ENCODE measurements around the gene UBASH3A.

Gene UBASH3A

DNA sequence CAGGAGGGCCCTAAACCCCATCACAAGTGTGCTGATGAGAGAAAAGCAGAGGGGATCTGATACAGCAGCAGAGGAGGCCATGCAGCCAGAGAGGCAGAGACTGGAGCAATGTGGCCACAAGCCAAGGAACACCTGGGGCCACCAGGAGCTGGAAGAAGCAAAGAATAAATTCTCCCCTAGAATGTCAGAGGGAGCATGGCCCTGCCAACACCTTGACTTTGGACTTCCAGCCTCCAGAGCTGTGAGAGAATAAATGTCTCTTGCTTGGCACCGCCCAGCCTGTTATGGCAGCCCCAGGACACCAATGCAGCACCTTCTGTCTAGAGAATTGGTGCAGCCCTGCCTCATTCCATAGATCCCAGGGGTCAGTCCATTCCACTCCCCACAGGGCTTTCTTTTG is 25.3 kb downstream of the UBASH3A start:
- DNase-seq (ENCODE audit: low read depth in 2 of 3, low spot score in 2 of 3): no peak

DNA sequence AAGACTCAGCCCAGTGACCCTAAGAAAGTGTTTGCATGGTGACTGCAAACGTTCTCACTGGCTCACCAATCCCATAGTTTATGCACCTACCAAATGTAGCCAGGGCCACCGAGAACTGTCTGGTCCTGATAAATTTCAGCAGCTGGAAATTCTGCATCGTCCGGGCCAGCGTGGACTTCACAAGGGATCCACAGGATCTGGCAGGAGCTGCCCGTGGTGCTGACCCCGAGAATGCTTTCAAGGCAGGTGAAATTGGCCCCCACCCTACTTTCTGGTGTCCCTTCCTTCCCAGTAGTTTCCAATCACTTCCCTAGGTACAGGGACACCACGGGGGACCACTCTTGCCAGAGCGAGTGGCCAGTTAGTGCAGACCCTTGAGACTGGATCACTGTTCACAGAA is 26.2 kb downstream of the UBASH3A start:
- DNase-seq (ENCODE audit: low read depth in 2 of 3, low spot score in 2 of 3): no peak

DNA sequence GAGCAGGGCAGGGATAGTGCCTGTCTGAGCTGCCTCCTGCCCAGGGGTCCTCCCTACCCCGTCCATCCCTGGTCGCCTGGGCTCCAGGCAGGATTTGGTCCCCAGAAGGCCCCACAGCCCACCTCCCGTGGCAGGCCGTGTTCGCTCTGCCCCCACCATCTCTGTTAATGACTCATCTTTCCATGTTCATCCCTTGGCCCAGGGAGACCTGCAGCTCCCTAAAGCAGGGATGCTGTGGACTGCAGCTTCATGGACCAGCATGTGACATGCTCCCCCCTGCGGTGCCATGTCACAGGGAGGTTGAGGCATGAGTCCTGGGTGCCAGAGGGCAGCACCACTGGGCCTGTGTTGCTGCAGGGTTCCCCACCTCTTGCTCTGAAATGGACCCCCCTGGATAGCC is 26.8 kb downstream of the UBASH3A start:
- no peak for DNase-seq (ENCODE audit: low read depth in 2 of 3, low spot score in 2 of 3)

DNA sequence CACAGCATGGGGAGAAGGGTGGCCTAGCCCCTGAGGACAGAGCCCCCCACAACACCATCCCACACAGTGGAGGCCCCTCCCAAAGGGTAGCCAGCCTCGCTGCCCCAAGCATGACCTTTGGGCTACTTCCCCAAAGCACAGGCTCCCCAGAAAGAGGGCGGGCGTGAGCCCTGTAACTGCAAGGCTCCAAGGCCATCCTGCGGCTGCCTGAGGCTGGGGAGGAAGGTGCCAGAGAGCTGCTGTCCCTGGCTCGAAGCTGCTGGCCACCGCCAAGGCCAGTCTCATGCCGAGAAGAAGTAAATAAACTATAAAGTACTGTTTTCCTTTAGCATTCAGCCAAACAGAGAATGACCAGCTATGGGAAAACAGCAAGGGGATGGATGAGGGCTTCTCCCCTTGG is 27.5 kb downstream of the UBASH3A start:
- no peak for DNase-seq (ENCODE audit: low read depth in 2 of 3, low spot score in 2 of 3)

DNA sequence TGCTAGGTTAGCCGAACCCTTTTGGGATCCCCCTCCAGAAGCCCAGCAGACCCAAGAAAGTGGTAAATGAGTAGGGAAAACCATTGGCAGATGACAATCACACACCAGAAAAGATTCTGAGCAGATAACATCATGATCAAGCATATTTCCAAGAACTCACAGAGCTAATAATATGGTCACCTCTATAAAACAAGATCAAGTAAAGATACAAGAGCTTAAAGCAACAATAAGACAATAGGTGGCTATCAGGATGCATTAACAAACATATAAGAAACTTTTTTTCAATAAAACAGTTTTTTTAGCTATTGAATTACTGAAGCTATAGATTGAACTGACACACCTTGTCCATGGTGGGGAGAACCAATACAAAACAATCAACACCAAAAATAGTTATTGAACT is 29.0 kb downstream of the UBASH3A start:
- DNase-seq (ENCODE audit: low read depth in 2 of 3, low spot score in 2 of 3): no peak

DNA sequence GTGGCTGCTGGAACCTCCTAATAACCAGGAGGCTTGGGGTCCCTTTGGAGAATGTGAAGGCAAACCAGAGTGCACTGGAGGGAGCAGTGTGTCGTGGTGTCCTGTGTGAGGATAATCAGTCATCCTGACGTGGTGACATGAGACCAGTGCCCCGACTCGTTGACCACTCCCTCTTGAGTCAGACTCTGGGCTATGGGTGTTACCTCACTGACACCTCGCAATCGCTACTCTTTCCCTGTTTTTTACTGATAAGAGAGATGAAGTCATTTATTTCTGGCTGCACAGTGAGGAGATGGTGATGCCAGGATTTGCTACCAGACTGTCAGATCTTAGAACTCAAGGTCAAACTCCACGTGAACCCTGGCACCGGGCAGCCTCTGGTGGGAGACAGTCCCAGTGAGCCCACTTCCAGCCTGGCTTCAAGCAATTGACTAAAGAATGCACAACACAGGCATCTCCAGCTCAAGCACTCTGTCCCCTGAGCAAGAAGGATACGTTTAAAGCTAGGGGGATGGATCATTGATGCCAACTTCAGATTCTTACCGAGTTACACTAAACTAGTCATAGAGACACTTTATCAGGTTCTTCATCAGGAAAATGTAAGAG is 30.3 kb downstream of the UBASH3A start:
- DNase-seq (ENCODE audit: low read depth in 2 of 3, low spot score in 2 of 3): no peak

DNA sequence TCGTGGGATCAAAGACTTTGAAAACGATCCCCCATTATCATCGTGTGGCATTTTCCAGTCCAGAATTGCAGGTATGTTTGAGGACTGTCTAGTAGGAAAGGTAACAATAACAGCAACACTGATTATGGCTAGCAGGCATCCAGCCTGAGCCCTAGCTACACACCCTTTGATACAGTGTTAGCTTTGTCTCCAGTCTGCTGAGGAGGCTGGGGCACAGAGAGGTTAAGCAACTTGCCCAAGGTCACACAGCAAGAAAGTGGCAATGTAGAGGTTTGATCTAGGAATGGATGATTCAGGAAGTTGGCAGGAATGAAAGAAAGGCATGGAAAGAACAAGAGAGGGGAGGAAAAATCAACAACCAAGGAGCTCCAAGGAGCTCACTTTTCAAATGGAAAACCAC is 31.2 kb downstream of the UBASH3A start:
- DNase-seq (ENCODE audit: low read depth in 2 of 3, low spot score in 2 of 3): no peak

DNA sequence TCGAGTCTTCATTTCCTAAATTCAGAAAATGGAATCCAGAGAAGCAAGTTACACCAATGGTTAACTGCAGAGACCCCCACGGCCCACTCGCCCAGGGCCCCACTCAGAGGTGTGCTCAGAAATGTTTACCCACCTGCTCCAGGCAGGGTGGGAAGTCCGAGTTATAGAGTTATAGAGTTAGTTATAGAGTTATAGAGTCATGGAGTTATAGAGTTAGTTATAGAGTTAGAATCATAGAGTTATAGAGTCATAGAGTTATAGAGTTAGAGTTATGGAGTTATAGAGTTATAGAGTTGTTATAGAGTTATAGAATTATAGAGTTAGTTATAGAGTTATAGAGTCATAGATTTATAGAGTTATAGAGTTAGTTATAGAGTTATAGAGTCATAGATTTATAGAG is 31.7 kb downstream of the UBASH3A start:
- DNase-seq (ENCODE audit: low read depth in 2 of 3, low spot score in 2 of 3): no peak

DNA sequence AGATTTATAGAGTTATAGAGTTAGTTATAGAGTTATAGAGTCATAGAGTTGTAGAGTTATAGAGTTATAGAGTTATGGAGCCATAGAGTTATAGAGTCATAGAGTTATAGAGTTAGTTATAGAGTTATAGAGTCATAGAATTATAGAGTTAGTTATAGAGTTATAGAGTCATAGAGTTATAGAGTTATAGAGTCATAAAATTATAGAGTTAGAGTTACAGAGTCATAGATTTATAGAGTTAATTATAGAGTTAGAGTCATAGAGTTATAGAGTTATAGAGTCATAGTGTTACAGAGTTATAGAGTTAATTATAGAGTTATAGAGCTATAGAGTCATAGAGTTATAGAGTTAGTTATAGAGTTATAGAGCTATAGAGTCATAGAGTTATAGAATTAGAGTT is 32.1 kb downstream of the UBASH3A start:
- DNase-seq (ENCODE audit: low read depth in 2 of 3, low spot score in 2 of 3): no peak

DNA sequence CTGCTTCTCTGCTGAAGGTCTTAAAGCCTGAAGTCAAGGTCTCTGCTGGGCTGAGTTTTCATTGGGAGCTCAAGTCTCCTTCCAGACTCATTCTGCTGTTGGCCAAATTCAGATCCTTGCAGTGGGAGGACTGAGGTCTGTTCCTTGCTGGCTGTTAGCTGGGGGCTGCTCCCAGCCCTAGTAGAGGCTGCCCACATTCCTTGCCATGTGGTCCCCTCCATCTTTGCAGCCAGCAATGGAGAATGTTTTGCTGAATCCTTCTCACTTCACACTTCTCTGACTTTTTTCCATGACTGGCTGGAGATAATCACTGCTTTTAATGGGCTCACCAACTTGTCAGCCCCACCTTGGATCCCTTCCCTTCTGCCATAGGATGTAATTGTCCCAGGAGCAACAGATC is 33.2 kb downstream of the UBASH3A start:
- no peak for DNase-seq (ENCODE audit: low read depth in 2 of 3, low spot score in 2 of 3)

DNA sequence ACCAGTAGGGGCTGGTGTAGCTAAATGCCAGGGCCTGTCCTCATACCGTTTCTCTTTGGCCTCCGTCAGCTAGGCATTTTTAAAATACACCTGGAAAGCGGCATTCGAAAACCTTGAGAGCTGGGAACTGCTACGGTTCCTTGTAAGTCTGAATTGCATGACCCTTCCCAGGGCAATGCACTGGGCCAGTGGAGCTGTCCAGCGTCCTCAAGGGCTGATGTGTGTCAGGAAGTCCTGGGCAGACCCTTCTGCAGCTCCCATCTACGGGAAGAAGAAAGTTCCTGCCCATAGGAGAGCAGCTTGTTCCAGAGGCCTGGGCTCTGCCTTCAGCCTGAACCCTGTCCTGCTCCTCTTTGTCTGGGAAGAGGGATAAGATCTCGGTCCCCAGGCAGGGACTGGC is 34.1 kb downstream of the UBASH3A start:
- DNase-seq (ENCODE audit: low read depth in 2 of 3, low spot score in 2 of 3): no peak

DNA sequence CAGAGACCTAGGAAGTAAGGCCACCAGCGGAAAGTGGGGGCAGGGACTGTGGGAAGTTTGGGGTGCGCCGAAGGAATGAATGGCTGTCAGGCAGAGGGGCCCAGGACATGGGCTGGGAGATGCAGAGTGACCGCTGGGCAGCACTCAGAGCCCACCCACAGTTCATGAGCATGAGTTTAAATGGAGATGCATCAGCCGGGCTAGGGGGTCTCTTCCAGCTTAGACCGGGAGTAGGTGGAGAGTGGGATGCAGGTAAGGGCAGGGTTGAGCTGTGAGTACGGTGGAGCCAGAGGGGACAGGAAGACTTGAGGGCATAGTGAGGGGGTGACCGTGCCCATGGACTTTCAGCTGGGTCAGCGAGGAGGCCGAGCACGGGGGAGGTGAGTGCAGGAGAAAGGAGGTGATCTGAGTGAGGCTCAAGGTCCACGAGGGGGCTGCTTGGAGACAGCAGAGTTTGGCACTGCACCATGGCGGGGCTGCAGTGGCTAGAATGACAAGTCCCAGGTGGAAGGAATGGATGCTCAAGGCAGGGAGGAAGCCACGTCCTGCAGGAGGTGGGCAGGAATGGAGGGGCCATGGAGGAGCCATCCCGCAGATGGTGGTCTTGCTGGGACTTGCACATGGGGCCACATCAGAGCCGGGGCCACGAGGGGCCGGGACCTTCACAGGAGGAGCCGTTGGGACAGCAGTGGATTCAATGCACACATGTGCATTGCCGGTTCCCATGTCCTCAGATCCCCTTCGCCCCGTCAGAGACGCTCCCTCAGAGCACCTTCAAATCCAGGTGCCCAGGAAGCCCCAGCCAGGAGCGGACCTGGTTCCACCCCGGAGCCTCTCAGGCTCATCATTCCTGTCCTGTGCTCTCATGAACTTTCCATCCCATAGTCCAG is 34.9 kb downstream of the UBASH3A start:
- DNase-seq (ENCODE audit: low read depth in 2 of 3, low spot score in 2 of 3): no peak

DNA sequence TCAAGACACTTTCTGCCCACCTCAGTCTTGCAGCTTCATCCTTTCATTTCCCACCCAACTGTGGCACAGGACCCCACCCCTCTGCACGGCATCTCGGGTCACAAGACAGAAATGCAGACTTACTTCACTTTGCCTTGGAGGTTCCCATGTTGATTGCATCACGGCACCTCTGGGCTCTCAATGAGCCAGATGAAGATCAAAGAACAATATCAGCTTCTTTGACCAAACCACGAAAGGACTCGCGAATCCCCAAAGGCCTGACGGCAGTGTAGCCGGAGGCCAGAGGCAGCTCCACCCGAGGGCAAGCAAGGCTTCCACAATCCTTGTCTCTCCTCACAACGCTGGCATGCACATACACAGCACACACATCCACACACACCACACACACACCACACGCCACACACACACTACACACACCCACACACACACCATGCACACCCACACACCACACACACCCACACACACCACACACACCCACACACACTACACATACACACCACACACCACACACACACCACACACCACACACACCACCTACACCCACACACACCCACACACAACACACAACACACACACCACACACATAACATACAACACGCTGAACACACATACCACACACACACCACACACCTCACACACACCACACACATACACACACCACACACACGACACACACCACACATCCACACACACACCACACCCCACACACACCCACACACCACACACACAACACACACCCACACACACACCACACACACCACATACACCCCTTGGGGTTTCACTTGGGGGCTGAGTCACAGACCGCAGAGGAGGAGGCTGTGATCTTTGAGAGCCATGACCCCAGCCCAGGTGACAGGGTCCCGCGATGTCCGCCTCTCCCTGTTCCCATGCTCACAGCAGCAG is 35.8 kb downstream of the UBASH3A start:
- DNase-seq (ENCODE audit: low read depth in 2 of 3, low spot score in 2 of 3): no peak

DNA sequence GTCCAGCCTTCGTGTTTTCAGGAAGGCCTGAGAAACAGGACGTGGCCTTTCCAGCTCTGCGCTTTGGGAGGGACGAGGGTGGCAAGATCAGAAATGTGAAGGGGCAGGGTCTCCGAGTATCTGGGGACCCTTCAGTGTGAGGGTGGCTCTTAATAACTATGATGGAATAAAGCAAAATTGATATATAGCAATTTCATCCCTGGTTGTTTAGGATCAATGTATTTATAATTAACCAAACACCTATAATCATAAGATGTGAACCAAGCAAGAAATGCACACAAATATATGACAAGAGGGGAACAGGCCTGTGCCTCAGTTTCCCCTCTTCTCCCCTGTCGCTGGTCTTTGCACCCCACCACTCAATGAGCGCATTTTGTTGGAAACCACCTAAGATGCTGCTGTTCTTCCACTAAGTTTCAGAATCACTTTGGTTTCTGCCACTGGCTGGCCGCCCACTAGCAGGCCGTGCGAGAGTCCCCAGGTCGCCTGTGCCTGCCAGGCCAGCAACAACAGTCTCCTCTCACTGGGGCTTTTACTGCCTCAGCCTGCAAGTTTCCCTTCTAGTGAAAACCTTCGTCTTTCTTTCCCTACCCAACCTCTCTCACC is 36.6 kb downstream of the UBASH3A start:
- no peak for DNase-seq (ENCODE audit: low read depth in 2 of 3, low spot score in 2 of 3)

DNA sequence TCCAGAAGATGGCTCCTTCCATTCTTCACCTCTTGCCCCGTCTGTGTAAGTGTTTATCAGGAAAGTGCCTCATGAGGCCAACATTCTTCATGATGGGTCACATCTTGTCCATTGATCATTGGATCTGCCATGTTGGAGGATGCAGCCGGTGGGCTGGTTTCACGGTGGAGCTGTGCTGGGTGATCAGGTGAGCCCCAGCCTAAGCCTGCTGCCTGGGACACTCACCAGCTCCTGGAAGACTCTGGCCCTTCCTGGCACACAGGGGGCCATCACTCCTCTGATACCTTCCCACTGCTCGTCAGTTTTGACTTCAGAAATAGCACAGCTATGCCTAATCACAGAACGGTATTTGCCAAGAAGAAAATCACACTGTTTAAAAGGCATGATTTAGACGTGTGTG is 38.3 kb downstream of the UBASH3A start:
- DNase-seq (ENCODE audit: low read depth in 2 of 3, low spot score in 2 of 3): no peak

DNA sequence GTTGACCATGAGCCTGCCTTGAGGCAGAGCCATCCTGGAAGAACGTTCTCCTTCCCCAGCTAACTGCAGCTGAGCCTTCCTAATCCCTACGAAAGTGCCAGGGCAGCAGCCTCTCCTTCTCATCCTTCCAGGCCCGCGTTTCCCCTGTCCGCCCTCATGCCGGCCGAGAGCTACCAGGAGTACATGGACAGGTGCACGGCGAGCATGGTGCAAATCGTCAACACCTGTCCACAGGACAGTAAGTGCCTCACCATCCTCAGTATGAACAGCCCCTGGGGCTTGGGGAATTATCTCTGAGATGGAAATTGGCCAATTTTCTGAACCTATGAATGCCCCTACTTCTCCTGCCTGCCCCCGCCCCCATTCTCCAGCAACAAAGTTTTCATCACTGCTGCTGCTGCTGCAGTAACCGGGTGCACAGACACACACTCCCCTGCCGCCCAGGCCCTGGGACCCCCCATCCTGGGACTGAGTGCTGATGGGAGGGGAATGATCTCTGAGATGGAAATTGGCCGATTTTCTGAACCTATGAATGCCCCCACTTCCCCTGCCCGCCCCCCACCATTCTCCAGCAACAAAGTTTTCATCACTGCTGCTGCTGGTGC is 39.6 kb downstream of the UBASH3A start:
- no peak for DNase-seq (ENCODE audit: low read depth in 2 of 3, low spot score in 2 of 3)

DNA sequence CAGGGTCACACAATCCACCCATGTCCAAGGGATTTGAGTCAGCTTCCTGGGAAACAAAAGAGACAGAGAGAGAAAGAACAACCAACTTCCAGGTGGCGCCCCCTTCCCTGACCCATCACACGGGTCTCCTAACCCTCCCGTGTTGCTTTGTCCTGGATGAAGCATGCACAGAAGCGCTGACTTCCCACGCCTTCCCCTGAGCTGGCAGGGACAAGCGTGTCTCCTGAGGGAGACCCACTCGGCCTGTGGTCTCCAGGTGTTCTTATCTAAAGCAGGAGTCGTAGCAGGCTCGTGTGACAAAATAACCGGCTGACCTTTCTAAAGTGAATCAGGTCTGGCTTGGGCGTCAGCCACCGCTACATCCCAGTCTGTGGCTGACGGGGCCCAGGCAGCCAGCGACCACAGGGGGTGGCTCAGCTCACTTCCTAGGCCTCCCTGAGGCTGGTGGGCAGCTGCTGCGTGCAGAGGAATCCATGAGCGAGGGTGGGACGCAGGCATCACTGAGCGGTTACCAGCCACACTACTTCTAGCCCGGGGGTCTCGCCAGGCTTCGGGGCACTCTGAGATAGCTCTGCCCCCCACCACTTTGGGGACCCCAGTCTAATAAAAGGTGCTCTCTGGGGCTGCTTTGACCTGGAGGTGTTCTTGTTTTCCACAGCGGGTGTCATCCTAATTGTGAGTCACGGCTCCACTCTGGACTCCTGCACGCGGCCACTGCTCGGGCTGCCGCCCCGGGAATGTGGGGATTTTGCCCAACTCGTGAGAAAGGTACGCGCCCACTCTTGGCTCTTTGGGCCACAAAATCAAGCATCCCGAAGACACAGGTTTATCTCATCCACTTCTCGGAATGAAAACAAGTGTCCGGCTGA is 40.4 kb downstream of the UBASH3A start:
- no peak for DNase-seq (ENCODE audit: low read depth in 2 of 3, low spot score in 2 of 3)

DNA sequence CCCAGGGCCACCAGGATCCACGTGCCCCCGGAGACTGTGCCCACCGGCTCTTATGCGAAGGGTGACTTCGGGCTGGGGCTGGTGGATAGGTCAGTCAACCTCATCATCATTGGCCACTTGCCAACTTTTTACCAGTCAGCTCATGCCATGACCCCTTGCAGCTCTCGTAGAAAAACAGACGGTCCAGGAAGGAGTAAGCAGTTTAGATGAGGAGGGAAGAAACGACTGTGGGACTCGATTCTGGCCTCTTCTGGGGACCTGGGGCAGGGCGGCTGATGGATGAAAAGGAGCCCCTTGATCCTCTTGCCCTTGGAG is 41.0 kb downstream of the UBASH3A start:
- no peak for DNase-seq (ENCODE audit: low read depth in 2 of 3, low spot score in 2 of 3)

DNA sequence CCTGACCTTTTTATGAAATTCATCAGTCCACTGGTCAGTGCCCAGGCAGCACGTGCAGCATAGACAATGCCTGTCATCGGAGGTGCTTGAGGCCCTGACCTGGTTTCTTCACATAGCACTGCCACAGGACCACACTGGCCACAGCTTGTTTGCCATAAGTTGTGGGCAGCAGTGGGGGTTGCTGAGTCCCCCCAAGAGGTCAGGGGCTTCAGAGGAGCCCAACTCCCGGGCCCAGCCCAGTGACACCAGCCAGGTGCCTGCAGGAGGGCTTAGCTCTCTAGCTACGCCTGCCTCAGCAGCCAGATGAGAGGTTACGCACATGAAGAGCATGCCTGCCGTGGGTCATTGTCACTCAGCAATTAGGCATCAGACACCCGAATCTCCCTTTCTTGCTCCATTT is 41.6 kb downstream of the UBASH3A start:
- no peak for DNase-seq (ENCODE audit: low read depth in 2 of 3, low spot score in 2 of 3)

DNA sequence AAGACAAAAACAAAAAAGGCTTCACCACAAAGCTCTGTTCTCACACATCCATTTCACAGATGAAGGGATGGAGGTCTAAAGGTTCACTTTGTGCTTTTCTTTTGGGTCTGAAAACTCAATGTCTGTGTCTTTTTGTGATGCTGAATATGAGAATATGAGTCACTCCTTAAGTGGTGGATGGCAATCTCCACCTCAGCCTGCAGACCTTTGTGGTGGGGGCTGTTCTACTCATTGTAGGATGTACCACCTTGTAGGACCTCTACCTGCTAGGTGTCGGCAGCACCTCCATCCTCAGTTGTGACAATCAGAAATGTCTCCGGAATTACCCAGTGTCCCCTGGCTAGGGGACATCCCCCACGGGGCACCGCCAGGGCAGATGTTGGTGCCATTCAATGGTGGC is 42.8 kb downstream of the UBASH3A start:
- no peak for DNase-seq (ENCODE audit: low read depth in 2 of 3, low spot score in 2 of 3)

Measured in activated CD8-positive, alpha-beta memory T cell treated with anti-CD3 and anti-CD28 coated beads for 48 hours (primary cell).